HCT116 (cell line): ENCODE measurements around the gene GALM. TPM values are rescaled to one million over a fixed set of nuclear protein-coding genes. Genes with fewer than 3 reads are reported as not detected.

Source experiments
- ATAC-seq: fragments of 200-7000 bp; cut with Tn5 transposase; 2 replicates; pipeline ENCODE4 v1.9.1; 2020; ENCODE audit warnings: mild to moderate bottlenecking, moderate library complexity
- BruUV-seq: library from RNA; stranded (reverse); fragments of 400-500 nt; replicated peaks from 2 replicates; lab custom pipeline; 2021; lab: Mats Ljungman, UMichigan
- CTCF ChIA-PET: fragments of 300-600 bp; sonication (Branson Sonifier 250); formaldehyde crosslinking; loops from one replicate; lab custom pipeline; 2021; ENCODE audit warnings: antibody characterized with exemption; lab: Charles Lee
- POLR2A ChIA-PET: fragments of 300-600, 350-600 bp; sonication (Branson Sonifier 250); formaldehyde crosslinking; loops from one replicate; lab custom pipeline; 2021; ENCODE audit warnings: antibody characterized with exemption; lab: Charles Lee
- RAD21 ChIA-PET, 2 experiments: fragments of 300-600 bp; sonication (Branson Sonifier 250); formaldehyde crosslinking; loops; one replicate each; lab custom pipeline; 2023; ENCODE audit warnings: low total read pairs in 2 of 2; ENCODE audit not compliant: uncharacterized antibody in 2 of 2, unreplicated experiment in 2 of 2, low non-redundant PET in 1 of 2; lab: Charles Lee
- DNase-seq: peaks from one replicate; pipeline ENCODE4 v3.0.0-alpha.2; 2010; ENCODE audit warnings: low read depth, low spot score
- H2AFZ ChIP-seq: fragments of 200-600 bp; shearing (Covaris generic), sonication (generic); 2 replicates; pipeline ENCODE4 v1.6.1; 2017; ENCODE audit warnings: low read depth, mixed run types, mixed read lengths, antibody characterized with exemption, low read length; ENCODE audit not compliant: poor library complexity, severe bottlenecking
- H3K27ac ChIP-seq: 2 replicates; pipeline ENCODE4 v1.5.1; 2012; ENCODE audit warnings: low read depth, low read length
- H3K27me3 ChIP-seq: fragments of 200-600 bp; sonication (generic); 2 replicates; pipeline ENCODE4 v1.6.1; 2016; ENCODE audit warnings: mixed run types, low read length, mixed read lengths; ENCODE audit not compliant: insufficient read depth
- H3K36me3 ChIP-seq, 2 experiments: fragments of 200-500 bp in 1 of 2; fragments of 200-600 bp in 1 of 2; sonication (Bioruptor generic) in 1 of 2; sonication (generic) in 1 of 2; 2 replicates each; pipeline versions ENCODE4 v1.5.1 to v1.6.1; 2014 to 2016; ENCODE audit warnings: low read length in 2 of 2, inconsistent platforms in 1 of 2, mixed read lengths in 1 of 2, mixed run types in 1 of 2; ENCODE audit not compliant: insufficient read depth in 2 of 2, control insufficient read depth in 1 of 2
- H3K4me1 ChIP-seq, 2 experiments: fragments of 200-600 bp in 1 of 2; sonication (generic) in 1 of 2; 2 replicates each; pipeline versions ENCODE4 v1.5.1 to v1.6.1; 2012 to 2017; ENCODE audit warnings: low read length in 2 of 2, inconsistent platforms in 1 of 2, mild to moderate bottlenecking in 1 of 2, mixed read lengths in 1 of 2, mixed run types in 1 of 2, moderate library complexity in 1 of 2; ENCODE audit not compliant: insufficient read depth in 2 of 2, control insufficient read depth in 1 of 2
- H3K4me2 ChIP-seq: fragments of 200-600 bp; sonication (generic); 2 replicates; pipeline ENCODE4 v1.6.1; 2017; ENCODE audit warnings: mixed run types, low read length, mixed read lengths
- H3K4me3 ChIP-seq, 2 experiments: fragments of 200-600 bp in 1 of 2; sonication (generic) in 1 of 2; replicated peaks in 1 of 2; 2 replicates each; pipeline ENCODE4 v1.5.1; 2011 to 2016; ENCODE audit warnings: low read length in 2 of 2, control low read depth in 1 of 2, low read depth in 1 of 2, mild to moderate bottlenecking in 1 of 2, mixed read lengths in 1 of 2, mixed run types in 1 of 2
- H3K79me2 ChIP-seq: fragments of 200-600 bp; sonication (generic); 2 replicates; pipeline ENCODE4 v1.6.1; 2017; ENCODE audit warnings: mild to moderate bottlenecking, mixed run types, low read length, moderate library complexity, mixed read lengths; ENCODE audit not compliant: insufficient read depth
- H3K9ac ChIP-seq: fragments of 200-600 bp; sonication (generic); 2 replicates; pipeline ENCODE4 v1.6.1; 2016; ENCODE audit warnings: low read length, mixed read lengths
- H3K9me2 ChIP-seq: fragments of 200-600 bp; sonication (generic), shearing (Covaris generic); 2 replicates; pipeline ENCODE4 v1.6.1; 2017; ENCODE audit warnings: mixed run types, mild to moderate bottlenecking, moderate library complexity; ENCODE audit not compliant: insufficient read depth
- H3K9me3 ChIP-seq, 2 experiments: fragments of 200-500 bp in 1 of 2; fragments of 200-600 bp in 1 of 2; sonication (Bioruptor generic) in 1 of 2; sonication (generic) in 1 of 2; 2 replicates each; pipeline ENCODE4 v1.6.1; 2014 to 2017; ENCODE audit warnings: low read length in 2 of 2, mixed read lengths in 2 of 2, inconsistent platforms in 1 of 2, low read depth in 1 of 2, mild to moderate bottlenecking in 1 of 2, mixed run types in 1 of 2, moderate library complexity in 1 of 2; ENCODE audit not compliant: control insufficient read depth in 1 of 2, insufficient read depth in 1 of 2
- H4K20me1 ChIP-seq: fragments of 200-600 bp; sonication (generic), shearing (Covaris generic); 2 replicates; pipeline ENCODE4 v1.6.1; 2017; ENCODE audit warnings: mixed run types, mild to moderate bottlenecking, moderate library complexity; ENCODE audit not compliant: insufficient read depth
- ATF3 ChIP-seq: IDR thresholded peaks from 2 replicates; pipeline ENCODE4 v1.6.1; 2012
- CBX3 ChIP-seq: IDR thresholded peaks from 2 replicates; pipeline ENCODE4 v1.6.1; 2012; ENCODE audit warnings: low read depth
- CEBPB ChIP-seq: IDR thresholded peaks from 2 replicates; pipeline ENCODE4 v1.6.1; 2012; ENCODE audit warnings: low read depth
- CTCF ChIP-seq, 3 experiments: fragments of 200-600 bp in 1 of 3; sonication (generic) in 1 of 3; IDR thresholded peaks in 2 of 3; conservative IDR thresholded peaks in 1 of 3; 2 replicates each; pipeline ENCODE4 v1.5.1; 2012 to 2017; ENCODE audit warnings: low read depth in 2 of 3, low read length in 2 of 3, antibody characterized with exemption in 1 of 3, borderline replicate concordance in 1 of 3, control low read depth in 1 of 3, mild to moderate bottlenecking in 1 of 3, mixed read lengths in 1 of 3, mixed run types in 1 of 3, moderate library complexity in 1 of 3; ENCODE audit not compliant: insufficient read depth in 1 of 3
- EGR1 ChIP-seq: IDR thresholded peaks from 2 replicates; pipeline ENCODE4 v1.6.1; 2012; ENCODE audit warnings: low read depth
- ELF1 ChIP-seq: IDR thresholded peaks from 2 replicates; pipeline ENCODE4 v1.6.1; 2012; ENCODE audit warnings: low read depth, borderline replicate concordance
- FOSL1 ChIP-seq: IDR thresholded peaks from 2 replicates; pipeline ENCODE4 v1.6.1; 2012; ENCODE audit warnings: low read depth
- JUND ChIP-seq: IDR thresholded peaks from 2 replicates; pipeline ENCODE4 v1.6.1; 2012
- MAX ChIP-seq: IDR thresholded peaks from 2 replicates; pipeline ENCODE4 v1.6.1; 2012
- RAD21 ChIP-seq: IDR thresholded peaks from 2 replicates; pipeline ENCODE4 v1.6.1; 2012; ENCODE audit warnings: low read depth, mild to moderate bottlenecking
- REST ChIP-seq: IDR thresholded peaks from 2 replicates; pipeline ENCODE4 v1.6.1; 2012; ENCODE audit warnings: low read depth
- SIN3A ChIP-seq: IDR thresholded peaks from 2 replicates; pipeline ENCODE4 v1.6.1; 2012; ENCODE audit warnings: low read depth
- SRF ChIP-seq: IDR thresholded peaks from 2 replicates; pipeline ENCODE4 v1.6.1; 2012; ENCODE audit warnings: low read depth
- TCF7L2 ChIP-seq: IDR thresholded peaks from 2 replicates; pipeline ENCODE4 v1.7.0; 2011; ENCODE audit warnings: borderline replicate concordance, inconsistent platforms; ENCODE audit not compliant: insufficient read depth, insufficient read length; ENCODE audit errors: extremely low read depth
- YY1 ChIP-seq: IDR thresholded peaks from 2 replicates; pipeline ENCODE4 v1.6.1; 2011; ENCODE audit warnings: low read length, low read depth, moderate library complexity, mild to moderate bottlenecking; ENCODE audit not compliant: insufficient replicate concordance; ENCODE audit errors: extremely low read depth
- ZBTB33 ChIP-seq: IDR thresholded peaks from 2 replicates; pipeline ENCODE4 v1.6.1; 2011; ENCODE audit warnings: mild to moderate bottlenecking, low read length, moderate library complexity; ENCODE audit not compliant: insufficient replicate concordance; ENCODE audit errors: extremely low read depth
- ZFX ChIP-seq: fragments of 450-650 bp; IDR thresholded peaks from 2 replicates; pipeline ENCODE4 v1.6.1; 2017
- ZNF274 ChIP-seq: fragments of 200-500 bp; sonication (Bioruptor generic); IDR thresholded peaks from 2 replicates; pipeline ENCODE4 v1.6.1; 2014; ENCODE audit warnings: mild to moderate bottlenecking, low read depth, low read length, inconsistent platforms
- intact Hi-C: fragments of 100-400 bp; cut with micrococcal nuclease; formaldehyde crosslinking; loops from 2 replicates; pipeline ENCODE4 v1.10.0; 2022
- total RNA-seq: library from RNA; stranded (reverse); gene quantifications from one replicate; pipeline ENCODE4 v1.2.1, GENCODE V29; 2021; ENCODE audit not compliant: unreplicated experiment

GALM gene
- total RNA-seq, 1 experiment from 2014 or later, result 10.2 TPM

- DNase-seq, result no peak
- Histone ChIP-seq H3K4me1 (no peaks in the 10 kb centered on the region), H3K9me2 (no peaks in the 10 kb centered on the region), H3K27ac (no peak overlapping the region), H3K9me3 (no peaks in the 10 kb centered on the region), H3K9ac (no peak overlapping the region), H3K4me2 (no peak overlapping the region), H3K79me2 (no peaks in the 10 kb centered on the region), H4K20me1 (no peaks in the 10 kb centered on the region), H2AFZ (no peak overlapping the region), H3K4me3 (no peak overlapping the region), H3K36me3 (no peaks in the 10 kb centered on the region), H3K27me3 (no peaks in the 10 kb centered on the region)
- no TSS peak for BruUV-seq
- TF ChIP-seq JUND (no peak), MAX (no peak), TCF7L2 (no peak), RAD21 (no peak), YY1 (no peak), ELF1 (no peak), CTCF (IDR thresholded peaks at IDR 0.05 in 2 of 3, conservative IDR thresholded peaks at IDR 0.05 in 1 of 3; ENCODE audit: borderline replicate concordance in 1 of 3, insufficient read depth in 1 of 3, low read depth in 2 of 3, low read length in 2 of 3) (no peak), CEBPB (no peak), ZNF274 (no peak), CBX3 (no peak), ZBTB33 (no peak), SRF (no peak), EGR1 (no peak), FOSL1 (no peak), REST (no peak), ATF3 (no peak), ZFX (no peak), SIN3A (no peak)
- RAD21 ChIA-PET, result no interaction called here
- ATAC-seq, result no peak
- POLR2A ChIA-PET, result no interaction called here
- CTCF ChIA-PET, result no interaction called here
- intact Hi-C loops, result no loop called here
Measured at GRCh38 chr2:38650012-38650411, 15.9 kb upstream of the GALM start.
